Stimulated activated CD4-positive, alpha-beta T cell treated with anti-CD3 and anti-CD28 coated beads, Interleukin-1b, Interleukin-23, amount 100 ng/mL, for 24 hours (primary cell): Measurements from ENCODE around the gene DDX43.
"Not testable (repeated sequence)": the region's sequence is repeated elsewhere in the genome, so short reads cannot be mapped to it uniquely, and the experiment has no call there.

ENCODE experiments used
- DNase-seq, 4 experiments: peaks; one replicate each; pipeline ENCODE4 v3.0.0-alpha.2; 2020; ENCODE audit warnings: low read depth in 4 of 4, low spot score in 1 of 4

DDX43 gene

DNA sequence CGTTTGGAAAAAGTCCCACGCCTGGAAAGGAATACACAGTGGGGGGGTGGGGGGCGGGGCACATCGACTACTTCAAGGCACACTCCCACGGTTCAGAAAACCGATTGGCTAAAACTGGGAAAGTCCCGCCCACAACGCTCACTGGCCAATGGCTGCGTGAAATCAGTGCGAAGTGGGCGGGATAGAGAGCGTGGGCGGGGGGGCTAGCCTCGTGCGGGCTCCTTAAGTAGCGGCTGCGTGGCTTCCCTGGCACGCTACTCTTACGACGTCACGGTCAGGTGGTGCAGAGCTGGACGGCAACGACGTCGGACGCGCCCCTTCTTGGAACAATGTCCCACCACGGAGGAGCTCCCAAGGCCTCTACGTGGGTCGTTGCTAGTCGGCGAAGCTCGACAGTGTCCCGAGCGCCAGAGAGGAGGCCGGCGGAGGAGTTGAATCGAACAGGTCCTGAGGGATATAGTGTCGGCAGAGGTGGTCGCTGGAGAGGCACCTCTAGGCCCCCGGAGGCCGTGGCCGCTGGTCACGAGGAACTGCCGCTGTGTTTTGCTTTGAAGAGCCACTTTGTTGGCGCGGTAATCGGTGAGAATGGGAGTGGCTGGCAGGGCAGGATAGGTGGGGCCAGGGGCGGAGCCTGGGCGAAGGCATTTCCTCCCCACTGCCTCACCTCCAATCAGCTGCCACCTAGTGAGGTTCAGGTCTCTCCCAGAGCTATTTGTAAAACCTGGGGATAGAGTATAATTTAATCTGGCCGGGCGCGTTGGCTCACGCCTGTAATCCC is at the start of gene DDX43:
Gene DDX43, plus strand, starts transcription at position 252 of the 778 bp plus-strand sequence. Its CDS starts 78 bp downstream, at position 330.
- peak in 1 of 4 experiments; percentile 14 for DNase-seq

DNA sequence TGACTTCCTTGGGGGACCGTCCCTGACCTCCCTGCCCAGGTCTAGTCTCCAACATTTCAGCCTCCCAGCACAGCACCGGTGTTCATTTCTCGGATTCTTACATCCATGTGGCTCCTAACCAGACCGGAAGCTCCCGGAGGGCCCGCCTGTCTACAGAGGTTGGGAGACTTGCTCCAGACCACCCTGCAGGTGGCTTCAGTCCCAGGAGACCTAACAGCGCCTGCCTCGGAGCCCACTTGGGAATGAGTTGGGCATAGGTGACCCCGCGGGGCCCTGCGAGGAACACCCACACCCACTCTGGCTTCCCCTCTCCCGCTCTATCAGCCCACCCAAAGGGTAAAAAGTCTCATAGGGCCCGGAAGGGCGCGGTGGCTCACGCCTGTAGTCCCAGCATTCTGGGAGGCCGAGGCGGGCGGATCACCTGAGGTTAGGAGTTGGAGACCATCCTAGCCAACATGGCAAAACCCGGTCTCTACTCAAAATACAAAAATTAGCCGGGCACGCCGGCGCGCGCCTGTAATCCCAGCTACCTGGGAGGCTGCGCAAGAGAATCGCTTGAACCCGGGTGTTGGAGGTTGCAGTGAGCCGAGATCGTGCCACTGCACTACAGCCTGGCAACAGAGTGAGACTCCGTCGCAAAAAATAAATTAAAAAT is 46.0 kb upstream of the DDX43 start:
- DNase-seq, result no peak

DNA sequence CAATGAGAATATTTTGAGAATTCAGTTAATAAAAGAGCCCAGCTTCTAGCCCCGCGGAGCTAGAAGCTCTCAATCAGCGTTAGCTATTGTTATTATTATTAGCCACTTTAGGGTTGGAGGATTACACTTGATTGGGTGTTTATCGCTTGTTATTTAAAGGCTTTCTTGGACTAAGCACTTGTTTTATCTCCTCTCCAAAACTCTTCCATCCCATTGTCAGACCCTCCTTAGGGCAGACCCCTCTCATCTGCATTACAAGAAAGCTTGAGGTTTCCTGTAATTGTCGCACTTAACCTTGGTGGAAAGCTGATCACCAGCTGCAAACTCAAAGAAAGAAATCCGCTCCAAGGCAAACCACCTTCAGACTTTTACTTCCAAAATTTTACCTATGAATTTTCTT is 45.3 kb upstream of the DDX43 start:
- no peak for DNase-seq

DNA sequence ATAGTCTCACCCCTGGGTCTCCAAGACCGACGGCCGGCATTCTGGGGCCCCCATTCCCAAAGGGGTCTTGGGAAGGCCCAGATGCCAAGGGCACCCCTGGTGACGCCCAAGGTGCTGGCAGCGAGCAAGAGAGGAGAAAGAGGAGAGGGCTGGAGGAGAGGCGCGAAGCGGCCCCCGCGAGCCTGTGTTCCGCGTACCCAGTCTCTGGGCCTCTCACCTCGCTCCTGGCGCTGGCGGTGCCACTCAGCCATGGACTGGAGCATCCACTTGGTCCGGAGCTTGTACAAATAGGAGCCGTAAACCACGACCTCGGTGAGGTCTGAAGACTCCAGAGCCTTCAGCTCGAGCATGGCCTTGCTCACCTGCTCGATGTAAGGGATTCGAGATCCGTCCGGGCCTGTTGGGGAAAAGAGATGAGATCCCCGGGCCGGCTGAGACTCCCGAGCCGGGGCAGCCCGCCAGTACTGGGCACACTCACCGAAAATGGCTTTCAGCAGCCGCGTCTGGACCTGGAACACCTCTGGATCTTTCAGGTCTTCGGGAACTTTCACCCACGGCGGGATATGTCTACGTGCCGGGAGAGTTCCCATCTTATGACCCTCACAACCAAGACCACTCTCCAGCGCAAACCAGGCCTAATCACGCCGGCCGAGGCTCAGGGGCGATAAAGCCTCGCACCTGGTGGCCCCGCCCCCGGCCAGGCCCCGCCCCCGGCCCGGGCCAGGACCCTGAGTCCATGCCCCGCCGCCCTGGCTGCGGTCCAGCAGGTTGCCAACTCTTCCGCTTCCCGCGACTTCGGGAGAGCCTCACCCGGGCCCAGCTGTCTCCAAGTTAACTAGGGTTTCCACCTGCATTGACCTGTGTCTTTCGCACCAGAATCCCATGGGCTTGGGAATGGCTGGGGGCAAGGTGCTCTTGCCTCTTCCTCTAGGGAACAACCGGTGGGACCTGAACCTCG is 40.7 kb upstream of the DDX43 start, which contains the start of gene DPPA5:
Gene DPPA5, minus strand, starts transcription at position 641 of the 958 bp plus-strand sequence. Its CDS starts 51 bp downstream, at position 590.
- no peak for DNase-seq

DNA sequence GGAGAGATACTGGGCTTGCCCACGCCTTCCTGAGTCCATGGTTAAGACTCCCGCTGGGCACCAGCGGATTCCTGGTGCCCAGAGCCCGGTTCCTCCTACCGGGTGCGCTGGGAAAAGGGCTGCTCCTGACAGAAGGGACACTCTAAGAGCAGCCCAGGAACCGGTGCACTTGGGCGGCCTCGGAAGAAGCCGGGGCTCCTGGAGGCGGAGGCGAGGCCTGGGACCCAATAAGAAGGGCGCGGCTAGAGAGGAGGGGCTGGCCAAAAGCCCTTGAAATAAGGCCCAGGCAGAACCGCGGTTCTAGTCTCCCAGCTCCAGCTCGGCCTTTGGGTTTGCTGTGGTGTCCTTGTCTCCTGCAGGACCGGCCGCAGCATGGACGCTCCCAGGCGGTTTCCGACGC is 32.3 kb upstream of the DDX43 start, which contains the start of gene KHDC3L:
Gene KHDC3L, plus strand, starts transcription at position 301 of the 400 bp plus-strand sequence. Its CDS starts 72 bp downstream, at position 373.
- DNase-seq, result no peak

DNA sequence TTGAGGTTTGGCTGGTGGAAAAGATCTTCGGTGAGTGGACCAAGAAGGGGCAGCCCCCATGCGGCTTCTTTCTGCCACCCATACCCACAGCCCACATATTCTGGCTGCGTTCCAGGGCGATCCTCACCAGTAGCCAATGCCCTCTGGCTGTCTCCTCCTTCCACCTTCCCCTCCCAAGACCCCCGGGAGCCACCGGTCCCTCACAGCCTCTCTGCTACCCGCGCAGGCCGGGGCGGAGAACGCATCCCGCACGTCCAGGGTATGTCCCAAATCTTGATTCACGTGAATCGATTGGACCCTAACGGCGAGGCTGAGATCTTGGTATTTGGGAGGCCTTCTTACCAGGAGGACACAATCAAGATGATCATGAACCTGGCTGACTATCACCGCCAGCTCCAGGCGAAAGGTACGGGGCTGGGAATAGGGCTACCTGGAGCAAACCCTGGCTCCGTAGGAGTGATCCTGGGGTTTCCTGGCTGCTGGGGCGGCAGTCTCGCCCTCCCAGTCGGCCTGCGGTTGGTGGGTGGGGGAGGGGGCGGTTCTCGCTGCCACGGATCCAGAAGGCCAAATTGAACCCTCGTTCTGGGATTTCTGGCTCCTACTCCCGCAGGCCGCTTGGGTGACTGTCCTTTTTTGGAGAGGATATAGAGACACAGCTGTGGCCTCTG is 31.6 kb upstream of the DDX43 start:
- DNase-seq, result no peak

DNA sequence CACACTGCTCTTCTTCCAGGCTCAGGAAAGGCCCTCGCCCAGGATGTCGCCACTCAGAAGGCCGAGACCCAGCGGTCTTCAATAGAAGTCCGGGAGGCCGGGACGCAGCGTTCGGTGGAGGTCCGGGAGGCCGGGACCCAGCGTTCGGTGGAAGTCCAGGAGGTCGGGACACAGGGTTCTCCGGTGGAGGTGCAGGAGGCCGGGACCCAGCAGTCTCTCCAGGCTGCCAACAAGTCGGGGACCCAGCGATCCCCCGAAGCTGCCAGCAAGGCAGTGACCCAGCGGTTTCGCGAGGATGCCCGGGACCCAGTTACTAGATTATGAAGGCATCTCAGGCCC is 31.1 kb upstream of the DDX43 start:
- DNase-seq, result no peak

DNA sequence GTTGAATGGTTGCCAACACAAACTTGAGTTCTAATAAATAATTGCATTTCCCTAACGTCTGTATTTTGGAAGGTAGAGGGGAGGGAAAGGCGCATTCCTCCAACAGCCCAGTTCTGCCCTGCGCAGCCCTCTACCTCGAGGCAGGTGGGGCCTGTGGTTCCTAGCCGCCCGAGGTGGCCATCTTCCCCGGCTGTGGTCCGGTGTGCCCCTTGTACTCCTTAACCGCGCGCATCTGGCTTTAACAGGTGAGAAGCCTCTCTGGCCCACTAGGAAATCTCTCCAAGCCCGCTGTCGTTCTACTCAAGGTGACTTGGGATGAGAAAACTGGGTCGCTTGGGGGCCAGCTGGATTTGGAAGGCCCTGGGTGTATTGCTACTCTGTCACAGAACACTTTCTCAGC is 30.5 kb upstream of the DDX43 start:
- no peak for DNase-seq

DNA sequence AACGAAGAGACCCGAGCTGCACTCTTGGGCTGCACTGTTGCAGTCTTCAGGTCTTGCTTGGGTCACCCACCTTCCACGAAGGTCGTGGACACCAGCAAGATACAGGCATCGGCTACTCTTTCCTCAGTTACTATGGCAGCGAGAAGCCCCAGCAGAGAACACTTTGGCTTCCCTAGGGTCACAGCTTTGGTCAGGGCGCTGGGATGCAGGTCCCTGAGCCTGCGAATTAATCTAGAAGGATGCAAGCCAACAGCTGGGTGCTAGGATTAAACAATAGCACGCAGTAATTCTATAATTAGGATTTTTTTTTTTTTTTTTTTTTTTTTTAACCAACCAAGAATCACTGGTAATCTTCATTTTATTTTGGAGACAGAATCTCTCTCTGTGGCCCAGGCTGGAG is 30.1 kb upstream of the DDX43 start:
- DNase-seq, result no peak

DNA sequence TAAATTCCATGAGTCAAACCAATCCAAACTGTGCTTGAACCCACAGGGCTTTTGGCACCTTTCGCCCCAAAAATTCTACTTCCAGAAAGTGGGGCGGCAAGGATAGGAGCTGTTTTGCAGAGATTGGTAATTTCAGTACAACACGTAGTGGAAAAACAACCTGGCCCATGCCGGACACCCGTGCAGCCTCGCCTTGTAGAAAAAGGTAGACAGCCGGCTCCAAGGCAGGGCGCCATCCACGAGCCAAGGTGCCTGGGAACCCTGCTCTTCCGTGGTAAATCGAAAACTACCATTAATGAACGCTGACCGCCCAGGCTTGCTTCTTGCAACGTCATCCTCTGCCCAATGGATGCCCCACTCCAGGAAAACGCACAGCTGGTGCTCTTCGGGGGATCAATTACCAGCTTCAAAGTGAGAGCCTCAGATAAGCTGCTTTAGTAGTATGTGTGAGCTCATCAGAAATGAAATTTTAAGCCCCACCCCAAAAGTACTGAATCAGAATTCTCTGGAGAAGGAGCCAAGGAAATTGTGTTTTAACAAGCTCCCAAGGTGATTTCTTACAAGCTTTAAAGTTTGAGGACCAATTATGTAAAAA is 26.8 kb upstream of the DDX43 start:
- no peak for DNase-seq

DNA sequence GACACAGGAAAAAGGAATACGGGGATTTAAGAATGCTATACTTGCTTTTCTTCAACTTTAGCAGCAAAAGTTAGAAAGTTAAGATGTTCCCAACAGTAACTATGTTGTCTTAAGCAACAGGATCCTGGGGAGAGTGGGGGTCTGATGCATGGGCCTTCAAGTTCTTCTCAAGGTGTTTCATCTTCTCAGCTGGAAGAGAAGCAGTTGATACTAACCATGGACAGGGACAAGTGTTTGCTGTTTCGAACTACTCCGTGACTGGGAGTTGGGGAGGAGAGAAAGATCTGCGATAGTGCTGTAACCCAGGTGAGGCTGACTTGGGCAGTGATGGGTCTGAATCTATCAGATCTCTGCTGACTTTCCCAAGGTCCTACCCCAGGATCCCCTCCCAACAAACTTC is 26.0 kb upstream of the DDX43 start:
- DNase-seq, result no peak

DNA sequence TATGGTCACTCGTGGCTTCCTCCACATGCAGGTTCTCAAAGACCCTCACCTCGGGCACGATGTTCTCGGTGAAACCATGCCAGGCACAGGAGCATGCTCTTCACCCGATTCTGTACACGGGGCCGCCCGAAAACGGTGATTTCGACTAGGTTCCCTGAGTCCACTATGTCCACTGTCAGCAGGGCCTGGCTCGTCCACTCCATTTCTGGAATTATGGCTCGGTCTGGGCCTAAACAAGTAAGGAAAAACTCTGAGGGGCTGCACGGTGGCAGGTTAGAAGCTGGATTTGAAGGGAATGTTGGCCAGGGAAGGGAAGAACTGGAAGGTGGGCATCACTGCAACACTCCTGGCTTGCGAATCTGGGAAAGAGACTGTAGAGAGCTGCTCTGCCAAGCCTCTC is 25.5 kb upstream of the DDX43 start:
- DNase-seq, result no peak

DNA sequence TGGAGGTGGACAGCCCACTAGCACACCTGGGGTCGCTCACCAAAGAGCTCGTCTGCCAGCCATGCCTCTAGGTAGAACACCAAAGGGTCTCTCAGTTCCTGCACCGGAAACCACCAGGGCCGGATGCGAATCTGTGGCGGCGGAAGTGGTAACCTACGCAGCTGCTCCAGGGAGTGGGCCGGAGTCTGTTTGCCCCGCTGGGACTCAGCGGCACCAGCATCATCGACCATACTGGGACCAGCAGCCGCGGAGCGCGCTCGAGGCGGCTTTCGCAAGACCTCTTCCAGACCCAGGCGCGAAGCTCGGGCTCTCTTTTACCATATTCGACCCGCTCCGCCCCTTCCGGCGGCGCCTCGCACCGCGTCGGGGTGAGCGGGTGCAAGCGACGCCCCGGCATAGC is 25.1 kb upstream of the DDX43 start, which contains the start of gene OOEP:
Gene OOEP, minus strand, starts transcription at position 335 of the 400 bp plus-strand sequence. Its CDS starts 105 bp downstream, at position 230.
- DNase-seq, result no peak

DNA sequence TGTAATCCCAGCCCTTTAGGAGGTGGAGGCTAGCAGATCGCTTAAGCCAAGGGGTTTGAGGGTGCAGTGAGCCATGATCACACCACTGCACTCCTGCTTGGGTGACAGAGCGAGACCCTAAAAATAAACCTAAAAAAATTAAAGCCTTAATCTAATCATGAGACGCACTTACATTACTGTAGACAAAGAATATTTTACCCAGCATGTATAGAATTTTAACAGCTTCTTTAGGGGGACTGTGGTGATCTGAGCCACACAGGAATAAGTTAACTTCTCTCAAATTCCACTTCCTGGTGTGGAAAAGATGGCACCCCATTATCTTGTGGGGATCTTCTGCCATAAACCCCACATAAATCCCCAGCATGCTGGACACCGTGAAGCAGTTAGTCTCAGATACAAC is 22.6 kb upstream of the DDX43 start:
- DNase-seq, result no peak

DNA sequence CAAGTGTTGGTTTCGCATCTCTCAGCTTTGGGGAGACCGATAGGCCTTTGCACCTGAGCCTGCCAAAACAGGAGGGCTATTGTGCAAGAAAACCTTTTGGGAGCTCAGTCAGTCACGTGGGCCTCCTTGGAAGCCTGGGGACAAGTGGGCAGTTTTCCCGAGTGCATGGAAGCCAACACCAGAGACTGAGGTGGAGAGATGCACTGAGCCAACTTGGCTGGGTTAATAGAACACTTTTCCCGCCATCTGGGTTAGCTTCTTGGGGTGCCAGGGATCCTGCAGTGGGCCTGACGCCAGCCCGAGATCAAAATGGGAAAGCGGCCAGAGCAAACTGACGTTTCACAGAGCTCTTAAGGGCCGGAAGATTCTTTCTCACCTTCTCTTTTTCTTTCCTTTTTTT is 22.1 kb upstream of the DDX43 start:
- no peak for DNase-seq

DNA sequence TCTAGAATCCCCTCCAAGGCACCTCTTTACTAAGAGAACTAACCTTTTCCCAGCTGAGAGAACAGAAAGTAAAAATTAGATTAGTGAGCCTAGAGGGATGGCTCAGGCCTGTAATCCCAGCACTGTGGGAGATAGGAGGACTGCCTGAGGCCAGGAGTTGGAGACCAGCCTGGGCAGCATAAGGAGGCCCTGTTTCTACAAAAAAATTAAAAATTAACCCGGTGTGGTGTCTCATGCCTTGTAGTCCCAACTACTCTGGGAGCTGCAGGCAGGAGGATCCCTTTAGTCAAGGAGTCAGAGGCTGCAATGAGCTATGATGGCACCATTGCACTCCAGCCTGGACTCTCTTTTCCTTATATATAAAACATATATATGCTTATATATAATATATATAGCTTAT is 19.4 kb upstream of the DDX43 start:
- DNase-seq, result no peak

DNA sequence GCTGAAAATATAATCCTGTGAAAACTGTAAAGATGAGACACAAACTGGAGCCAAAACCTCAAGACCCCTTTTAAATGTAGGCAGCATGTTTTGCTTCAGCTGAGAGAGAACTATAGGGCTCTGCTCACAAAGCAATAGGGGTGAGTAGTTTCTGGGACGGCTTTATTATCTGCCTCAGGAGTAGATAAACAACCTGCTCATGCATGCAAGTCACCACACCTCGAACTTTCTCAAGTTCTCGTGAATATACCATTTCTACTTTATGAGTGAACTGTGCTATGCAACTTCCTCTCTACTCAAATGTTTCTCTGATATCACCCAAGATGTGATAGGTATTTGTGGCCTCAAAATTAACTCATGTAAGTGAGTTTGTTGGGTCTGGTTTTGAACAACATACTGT is 17.4 kb upstream of the DDX43 start:
- DNase-seq, result no peak

DNA sequence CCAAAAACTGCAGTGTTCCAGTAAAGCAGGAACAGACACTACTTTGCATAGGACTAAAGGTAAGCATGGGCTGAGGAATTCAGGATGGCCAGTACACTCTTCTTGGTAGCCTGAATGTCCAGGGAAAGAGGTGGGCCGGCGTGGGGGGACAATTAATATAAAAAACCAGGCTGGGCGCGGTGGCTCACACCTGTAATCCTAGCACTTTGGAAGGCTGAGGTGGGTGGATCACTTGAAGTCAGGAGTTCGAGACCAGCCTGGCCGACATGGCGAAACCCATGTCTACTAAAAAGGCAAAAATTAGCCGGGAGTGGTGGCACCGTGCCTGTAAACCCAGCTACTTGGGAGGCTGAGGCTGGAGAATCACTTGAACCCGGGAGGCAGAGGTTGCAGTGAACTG is 13.1 kb upstream of the DDX43 start:
- DNase-seq, result not testable (repeated sequence)

DNA sequence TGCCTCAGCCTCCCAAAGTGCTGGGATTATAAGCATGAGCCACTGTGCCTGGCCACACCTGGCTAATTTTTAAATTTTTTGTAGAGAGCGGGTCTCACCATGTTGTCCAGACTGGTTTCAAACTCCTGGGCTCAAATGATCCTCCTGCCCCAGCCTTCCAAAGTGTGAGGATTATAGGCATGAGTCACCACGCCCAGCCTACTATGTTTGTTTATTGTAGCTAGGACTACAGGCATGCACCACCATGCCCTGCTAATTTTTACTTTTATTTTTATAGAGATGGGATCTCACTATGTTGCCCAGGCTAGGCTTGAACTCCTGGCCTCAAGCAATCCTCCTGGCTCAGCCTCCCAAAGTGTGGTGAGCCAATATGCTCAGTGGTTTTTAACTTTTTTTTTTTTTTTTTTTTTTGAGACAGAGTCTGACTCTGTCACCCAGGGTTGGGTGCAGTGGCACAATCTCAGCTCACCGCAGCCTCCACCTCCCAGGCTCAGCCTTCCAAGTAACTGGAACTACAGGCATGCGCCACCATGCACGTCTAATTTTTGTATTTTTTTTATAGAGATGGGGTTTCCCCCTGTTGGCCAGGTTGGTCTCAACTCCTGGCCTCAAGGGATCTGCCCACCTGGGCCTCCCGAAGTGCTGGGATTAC is 12.0 kb upstream of the DDX43 start:
- no peak for DNase-seq

DNA sequence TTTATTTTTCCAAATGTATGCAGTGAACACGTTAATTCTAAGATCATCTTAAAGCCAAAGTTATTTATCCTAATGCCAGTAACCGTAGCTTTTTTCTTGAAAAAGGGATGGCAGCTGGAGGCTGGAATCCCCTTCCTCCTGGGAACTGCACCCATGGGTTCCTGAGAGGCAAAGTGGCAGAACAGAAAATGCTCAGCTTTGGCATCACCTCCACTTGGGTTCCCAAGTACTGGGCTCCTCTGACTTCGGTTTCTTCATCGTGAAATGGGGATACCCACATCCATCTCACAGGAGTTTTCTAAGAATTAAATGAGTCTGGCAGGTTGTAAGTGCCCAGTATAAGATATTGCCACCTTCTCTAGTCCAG is 6.2 kb upstream of the DDX43 start:
- no peak for DNase-seq
